ENCODE measurements around the gene RUFY4. TPM values are rescaled to one million over a fixed set of nuclear protein-coding genes. Genes with fewer than 3 reads are reported as not detected.

The RUFY4 gene
- total RNA-seq, 6 donors from 2014 or later, result 0.15 to 0.51 (median 0.21) TPM; not detected in 2

DNA sequence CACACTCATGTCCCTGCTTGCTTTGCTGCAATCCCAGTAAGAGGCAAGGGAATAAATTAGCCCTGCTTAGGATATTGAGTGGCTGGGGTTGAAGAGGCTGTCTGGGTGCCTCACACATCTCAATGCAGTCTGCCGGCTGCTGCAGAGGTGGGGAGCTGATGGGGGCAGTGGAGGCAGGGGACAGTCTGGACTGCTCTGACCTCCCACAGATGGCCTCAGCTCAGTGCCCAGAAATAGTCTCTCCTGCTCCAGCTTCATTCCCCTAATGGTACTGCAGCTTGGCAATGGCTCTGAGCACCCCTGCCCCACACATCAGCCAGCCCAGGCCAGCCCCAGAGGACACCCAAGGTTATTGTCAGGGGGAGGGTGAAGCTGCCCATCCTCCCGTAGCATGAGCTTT lies 44.7 kb upstream of the RUFY4 start:
- no peaks in the 10 kb centered on the region for H3K27me3 ChIP-seq
- DNase-seq (peak in 1 of 2 donors; percentile 3), ATAC-seq (ENCODE audit: low FRiP score in 2 of 2) (no peak)
- no peak overlapping the region for H3K27ac ChIP-seq
- TF ChIP-seq, protein P1, sequence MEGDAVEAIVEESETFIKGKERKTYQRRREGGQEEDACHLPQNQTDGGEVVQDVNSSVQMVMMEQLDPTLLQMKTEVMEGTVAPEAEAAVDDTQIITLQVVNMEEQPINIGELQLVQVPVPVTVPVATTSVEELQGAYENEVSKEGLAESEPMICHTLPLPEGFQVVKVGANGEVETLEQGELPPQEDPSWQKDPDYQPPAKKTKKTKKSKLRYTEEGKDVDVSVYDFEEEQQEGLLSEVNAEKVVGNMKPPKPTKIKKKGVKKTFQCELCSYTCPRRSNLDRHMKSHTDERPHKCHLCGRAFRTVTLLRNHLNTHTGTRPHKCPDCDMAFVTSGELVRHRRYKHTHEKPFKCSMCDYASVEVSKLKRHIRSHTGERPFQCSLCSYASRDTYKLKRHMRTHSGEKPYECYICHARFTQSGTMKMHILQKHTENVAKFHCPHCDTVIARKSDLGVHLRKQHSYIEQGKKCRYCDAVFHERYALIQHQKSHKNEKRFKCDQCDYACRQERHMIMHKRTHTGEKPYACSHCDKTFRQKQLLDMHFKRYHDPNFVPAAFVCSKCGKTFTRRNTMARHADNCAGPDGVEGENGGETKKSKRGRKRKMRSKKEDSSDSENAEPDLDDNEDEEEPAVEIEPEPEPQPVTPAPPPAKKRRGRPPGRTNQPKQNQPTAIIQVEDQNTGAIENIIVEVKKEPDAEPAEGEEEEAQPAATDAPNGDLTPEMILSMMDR (IDR thresholded peaks at IDR 0.05), result no peak
- TF ChIP-seq POLR2AphosphoS5 (IDR thresholded peaks at IDR 0.05), result no peak
- no peak for TF ChIP-seq POLR2A (IDR thresholded peaks at IDR 0.05)
- TF ChIP-seq EP300 (IDR thresholded peaks at IDR 0.05), result no peak
- H3K4me3 ChIP-seq, result no peak overlapping the region
- no peaks in the 10 kb centered on the region for H3K9me3 ChIP-seq
- H3K4me1 ChIP-seq, result peaks cover under 1 to 10% (median 5%) of the 10 kb centered on the region in 4 donors
- 86 to 94% methylated on average over 1 to 2 of the region's 2 CpGs for WGBS, 2 donors
- H3K36me3 ChIP-seq, result no peaks in the 10 kb centered on the region

DNA sequence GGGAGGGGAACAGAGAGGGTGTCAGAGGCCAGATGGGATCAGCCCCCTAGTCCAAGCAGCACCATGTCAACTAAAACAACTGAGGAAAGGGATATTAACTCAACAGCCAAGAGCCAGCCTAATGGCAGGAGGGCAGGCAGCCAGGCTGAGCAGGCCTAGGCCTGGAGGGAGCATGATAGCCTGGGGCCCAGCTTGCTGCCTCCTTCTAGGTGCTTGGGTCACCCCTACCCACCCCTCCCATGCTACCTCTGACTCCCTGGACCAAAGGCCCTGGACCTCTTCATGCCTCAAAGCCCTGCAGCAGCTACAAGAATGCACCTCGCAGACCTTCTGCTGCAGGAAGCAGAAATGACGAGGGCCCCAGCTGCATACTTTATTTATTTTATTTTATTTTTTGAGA lies 44.2 kb upstream of the RUFY4 start:
- Histone ChIP-seq H3K4me3 (no peak overlapping the region), H3K27me3 (no peaks in the 10 kb centered on the region), H3K4me1 (peaks cover 4 to 13% (median 6%) of the 10 kb centered on the region in 4 donors), H3K36me3 (no peaks in the 10 kb centered on the region), H3K27ac (no peak overlapping the region), H3K9me3 (no peaks in the 10 kb centered on the region)
- WGBS, 2 donors, result 90 to 95% methylated on average over 2 of the region's 2 CpGs
- ATAC-seq (ENCODE audit: low FRiP score in 2 of 2), result no peak
- TF ChIP-seq EP300 (IDR thresholded peaks at IDR 0.05) (no peak), POLR2AphosphoS5 (IDR thresholded peaks at IDR 0.05) (no peak), POLR2A (IDR thresholded peaks at IDR 0.05) (no peak)
- TF ChIP-seq, protein P1 (IDR thresholded peaks at IDR 0.05), result no peak
- DNase-seq, result peak in 1 of 2 donors; percentile 12

DNA sequence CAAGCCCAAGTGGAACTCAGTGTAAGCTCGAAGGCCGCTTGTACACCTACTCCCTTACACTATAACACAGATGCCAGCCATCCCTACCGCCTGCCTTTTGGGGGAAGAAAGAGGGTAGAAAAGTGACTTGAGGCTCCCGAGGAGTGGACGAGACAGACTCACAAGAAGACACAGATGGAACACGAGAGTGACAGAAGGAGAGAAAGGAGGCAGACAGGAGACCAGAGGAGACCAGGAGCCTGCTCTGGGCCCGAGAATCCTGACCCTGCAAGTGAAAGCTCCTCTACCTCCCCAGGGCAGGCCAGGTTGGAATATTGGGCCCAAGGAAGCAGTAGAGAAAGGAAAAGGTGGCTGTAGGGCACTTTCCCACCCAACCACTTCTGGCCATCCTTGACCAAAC lies 42.8 kb upstream of the RUFY4 start:
- Histone ChIP-seq H3K36me3 (no peaks in the 10 kb centered on the region), H3K27ac (no peak overlapping the region)

DNA sequence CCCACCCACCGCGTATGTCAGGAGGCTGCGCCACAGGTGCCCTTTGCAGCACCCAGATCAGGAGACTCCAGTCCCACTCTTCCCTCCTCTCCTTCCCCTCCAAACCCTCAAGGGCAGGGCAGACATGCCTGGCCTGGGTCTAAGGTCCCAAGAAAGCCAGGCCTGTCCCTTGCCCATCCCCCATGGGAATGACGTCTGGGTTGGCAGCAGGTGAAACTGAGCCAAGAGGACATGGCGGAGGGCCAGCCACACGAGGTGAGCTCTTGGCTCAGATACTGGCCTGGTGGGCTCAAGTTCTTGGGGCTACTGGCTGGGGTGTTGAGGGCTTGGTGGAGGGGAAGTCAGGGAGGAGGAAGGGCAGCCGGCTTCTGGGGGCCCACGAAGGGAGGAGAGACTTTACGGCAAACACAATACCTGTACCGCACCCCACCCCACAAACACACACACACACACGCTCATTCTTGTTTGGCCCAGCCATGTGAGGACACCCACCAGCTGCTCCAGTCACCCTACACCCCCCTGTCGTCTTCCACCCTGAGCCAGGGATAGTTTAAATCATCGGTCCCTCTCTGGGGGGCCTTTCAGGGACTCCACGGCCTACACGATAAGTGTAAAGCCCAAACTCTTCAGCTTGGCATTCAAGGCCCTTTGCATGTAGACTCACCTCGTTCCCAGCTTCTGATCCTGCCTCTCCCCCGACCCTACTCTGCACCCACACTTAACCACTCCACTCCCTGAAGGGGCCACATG lies 42.2 kb upstream of the RUFY4 start:
- TF ChIP-seq POLR2AphosphoS5 (IDR thresholded peaks at IDR 0.05) (peak in 1 of 2 donors; percentile 16), EP300 (IDR thresholded peaks at IDR 0.05) (no peak), POLR2A (IDR thresholded peaks at IDR 0.05) (no peak)
- no peak overlapping the region for H3K4me3 ChIP-seq
- no peaks in the 10 kb centered on the region for H3K36me3 ChIP-seq
- no peaks in the 10 kb centered on the region for H3K9me3 ChIP-seq
- DNase-seq (peak in 1 of 2 donors; percentile 77), ATAC-seq (ENCODE audit: low FRiP score in 2 of 2) (no peak)
- WGBS, 2 donors, result 67 to 72% methylated on average over 17 of the region's 17 CpGs
- H3K27me3 ChIP-seq, result no peaks in the 10 kb centered on the region
- peaks cover 4 to 13% (median 9%) of the 10 kb centered on the region in 4 donors for H3K4me1 ChIP-seq
- no peak overlapping the region for H3K27ac ChIP-seq

More for the DNA sequence above, 42.8 kb upstream of the RUFY4 start:
- no peak for ATAC-seq (ENCODE audit: low FRiP score in 2 of 2)
- TF ChIP-seq, protein P1 (IDR thresholded peaks at IDR 0.05), result no peak
- TF ChIP-seq POLR2AphosphoS5 (IDR thresholded peaks at IDR 0.05) (no peak), EP300 (IDR thresholded peaks at IDR 0.05) (no peak), POLR2A (IDR thresholded peaks at IDR 0.05) (no peak)
- no peak for DNase-seq
- peaks cover 4 to 13% (median 7%) of the 10 kb centered on the region in 4 donors for H3K4me1 ChIP-seq
- H3K27me3 ChIP-seq, result no peaks in the 10 kb centered on the region
- no peak overlapping the region for H3K4me3 ChIP-seq
- 90 to 91% methylated on average over 7 of the region's 7 CpGs for WGBS, 2 donors
- H3K9me3 ChIP-seq, result no peaks in the 10 kb centered on the region

DNA sequence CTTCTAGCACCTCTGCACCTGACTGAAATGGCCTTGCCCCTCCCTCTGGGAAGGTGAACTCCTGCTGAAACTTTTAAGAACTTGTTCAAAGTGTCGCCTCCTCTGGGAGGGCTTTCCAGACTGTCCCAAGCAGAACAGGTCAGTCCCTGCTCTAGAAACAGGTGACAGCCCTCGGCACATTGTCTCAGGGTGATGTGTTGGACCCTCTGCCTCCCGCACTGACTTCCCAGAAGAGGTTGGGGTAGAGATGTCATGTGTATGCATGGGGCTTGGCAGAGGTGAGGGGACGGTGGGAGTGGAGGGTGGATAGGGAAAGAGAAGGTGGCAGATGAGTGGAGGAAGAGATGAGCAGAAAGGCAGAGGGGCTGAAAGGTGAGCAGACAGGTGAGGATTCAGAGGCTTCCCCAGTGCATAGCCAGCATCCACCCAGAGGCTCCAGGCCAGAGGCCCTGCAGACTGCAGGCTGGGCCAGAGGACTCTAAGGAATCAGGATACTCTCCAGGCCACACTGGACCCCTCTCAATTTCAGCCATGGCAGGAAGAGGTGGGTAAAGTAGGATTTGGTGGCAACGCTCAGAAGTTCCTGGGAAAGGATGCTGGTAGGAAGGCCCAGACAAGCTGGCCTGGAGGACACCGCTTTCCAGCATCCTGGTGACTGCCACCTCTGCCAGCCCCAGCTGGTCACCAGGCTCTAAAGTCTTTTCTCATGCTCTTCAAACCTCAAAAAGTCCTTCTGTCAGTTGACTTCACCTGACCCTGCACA lies 41.4 kb upstream of the RUFY4 start:
- Histone ChIP-seq H3K27me3 (no peaks in the 10 kb centered on the region), H3K36me3 (no peaks in the 10 kb centered on the region), H3K9me3 (no peaks in the 10 kb centered on the region), H3K4me3 (no peak overlapping the region), H3K4me1 (peaks cover 4 to 16% (median 11%) of the 10 kb centered on the region in 4 donors), H3K27ac (no peak overlapping the region)
- no peak for ATAC-seq (ENCODE audit: low FRiP score in 2 of 2)
- TF ChIP-seq POLR2AphosphoS5 (IDR thresholded peaks at IDR 0.05), result no peak
- TF ChIP-seq EP300 (IDR thresholded peaks at IDR 0.05), result no peak
- TF ChIP-seq, protein P1 (IDR thresholded peaks at IDR 0.05), result no peak
- TF ChIP-seq POLR2A (IDR thresholded peaks at IDR 0.05), result no peak
- peak in 1 of 2 donors; percentile 24 for DNase-seq
- 88 to 95% methylated on average over 5 to 6 of the region's 6 CpGs for WGBS, 2 donors
